Esophagus squamous epithelium (tissue), 4 donors: ENCODE data around the gene ALDH16A1.

Experiments used
- POLR2A ChIP-seq, 4 donors: fragments of 450-650 bp; IDR thresholded peaks; one replicate each; pipeline ENCODE4 v1.6.1; 2017; ENCODE audit warnings: antibody characterized with exemption in 4 of 4, mild to moderate bottlenecking in 4 of 4, moderate library complexity in 3 of 4
- TF ChIP-seq, protein P1 (sequence below), 6 experiments: fragments of 450-650 bp in 4 of 6; fragments of 200-600 bp in 2 of 6; sonication (generic) in 2 of 6; IDR thresholded peaks; one replicate each; pipeline ENCODE4 v1.5.1; 2016 to 2019; ENCODE audit warnings: antibody characterized with exemption in 6 of 6, mild to moderate bottlenecking in 4 of 6, moderate library complexity in 4 of 6

DNA sequence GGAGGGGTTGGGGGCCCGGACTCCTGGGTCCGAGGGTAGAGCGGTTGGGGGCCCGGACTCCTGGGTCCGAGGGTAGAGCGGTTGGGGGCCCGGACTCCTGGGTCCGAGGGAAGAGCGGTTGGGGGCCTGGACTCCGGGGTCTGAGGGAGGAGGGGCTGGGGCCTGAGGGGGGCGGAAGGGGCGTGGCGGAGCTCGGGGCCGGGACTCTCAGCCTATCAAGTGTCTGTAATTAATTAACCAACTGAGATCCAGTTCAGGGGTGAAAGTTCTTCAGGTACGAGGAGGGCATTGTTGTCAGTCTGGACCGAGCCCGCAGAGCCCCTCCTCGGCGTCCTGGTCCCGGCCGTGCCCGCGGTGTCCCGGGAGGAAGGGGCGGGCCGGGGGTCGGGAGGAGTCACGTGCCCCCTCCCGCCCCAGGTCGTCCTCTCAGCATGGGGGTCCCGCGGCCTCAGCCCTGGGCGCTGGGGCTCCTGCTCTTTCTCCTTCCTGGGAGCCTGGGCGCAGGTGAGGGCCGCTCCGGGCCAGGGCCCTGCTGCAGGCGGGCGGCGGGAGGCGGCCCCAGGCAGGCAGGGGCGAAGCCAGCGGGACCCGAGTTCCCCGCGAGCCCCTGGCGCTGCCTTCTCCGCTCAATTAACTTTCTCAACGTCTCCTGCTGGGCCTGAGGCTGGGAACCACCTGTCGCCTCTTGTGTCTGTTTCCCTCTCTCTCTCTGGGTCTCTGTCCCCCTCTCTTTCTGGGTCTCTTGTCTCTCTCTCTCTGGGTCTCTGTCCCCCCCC is 60.1 kb downstream of the ALDH16A1 start:
- TF ChIP-seq, protein P1, sequence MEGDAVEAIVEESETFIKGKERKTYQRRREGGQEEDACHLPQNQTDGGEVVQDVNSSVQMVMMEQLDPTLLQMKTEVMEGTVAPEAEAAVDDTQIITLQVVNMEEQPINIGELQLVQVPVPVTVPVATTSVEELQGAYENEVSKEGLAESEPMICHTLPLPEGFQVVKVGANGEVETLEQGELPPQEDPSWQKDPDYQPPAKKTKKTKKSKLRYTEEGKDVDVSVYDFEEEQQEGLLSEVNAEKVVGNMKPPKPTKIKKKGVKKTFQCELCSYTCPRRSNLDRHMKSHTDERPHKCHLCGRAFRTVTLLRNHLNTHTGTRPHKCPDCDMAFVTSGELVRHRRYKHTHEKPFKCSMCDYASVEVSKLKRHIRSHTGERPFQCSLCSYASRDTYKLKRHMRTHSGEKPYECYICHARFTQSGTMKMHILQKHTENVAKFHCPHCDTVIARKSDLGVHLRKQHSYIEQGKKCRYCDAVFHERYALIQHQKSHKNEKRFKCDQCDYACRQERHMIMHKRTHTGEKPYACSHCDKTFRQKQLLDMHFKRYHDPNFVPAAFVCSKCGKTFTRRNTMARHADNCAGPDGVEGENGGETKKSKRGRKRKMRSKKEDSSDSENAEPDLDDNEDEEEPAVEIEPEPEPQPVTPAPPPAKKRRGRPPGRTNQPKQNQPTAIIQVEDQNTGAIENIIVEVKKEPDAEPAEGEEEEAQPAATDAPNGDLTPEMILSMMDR (IDR thresholded peaks at IDR 0.05) = no peak
- TF ChIP-seq POLR2A (IDR thresholded peaks at IDR 0.05) = no peak
